Retina (tissue), 1 donor: ENCODE results near the gene PPM1J.
"Not testable (repeated sequence)": the region's sequence is repeated elsewhere in the genome, so short reads cannot be mapped to it uniquely, and the experiment has no call there.

Experiments
- DNase-seq: peaks from one replicate; pipeline ENCODE4 v3.0.0-alpha.2; 2016

The PPM1J gene

GRCh38 chr1:112715264-112716053 is at the start of gene PPM1J:
TSS of gene PPM1J (minus strand) at chr1:112715332. CDS start at chr1:112715301, 31 bp downstream.
- peak; percentile 85 for DNase-seq

DNA sequence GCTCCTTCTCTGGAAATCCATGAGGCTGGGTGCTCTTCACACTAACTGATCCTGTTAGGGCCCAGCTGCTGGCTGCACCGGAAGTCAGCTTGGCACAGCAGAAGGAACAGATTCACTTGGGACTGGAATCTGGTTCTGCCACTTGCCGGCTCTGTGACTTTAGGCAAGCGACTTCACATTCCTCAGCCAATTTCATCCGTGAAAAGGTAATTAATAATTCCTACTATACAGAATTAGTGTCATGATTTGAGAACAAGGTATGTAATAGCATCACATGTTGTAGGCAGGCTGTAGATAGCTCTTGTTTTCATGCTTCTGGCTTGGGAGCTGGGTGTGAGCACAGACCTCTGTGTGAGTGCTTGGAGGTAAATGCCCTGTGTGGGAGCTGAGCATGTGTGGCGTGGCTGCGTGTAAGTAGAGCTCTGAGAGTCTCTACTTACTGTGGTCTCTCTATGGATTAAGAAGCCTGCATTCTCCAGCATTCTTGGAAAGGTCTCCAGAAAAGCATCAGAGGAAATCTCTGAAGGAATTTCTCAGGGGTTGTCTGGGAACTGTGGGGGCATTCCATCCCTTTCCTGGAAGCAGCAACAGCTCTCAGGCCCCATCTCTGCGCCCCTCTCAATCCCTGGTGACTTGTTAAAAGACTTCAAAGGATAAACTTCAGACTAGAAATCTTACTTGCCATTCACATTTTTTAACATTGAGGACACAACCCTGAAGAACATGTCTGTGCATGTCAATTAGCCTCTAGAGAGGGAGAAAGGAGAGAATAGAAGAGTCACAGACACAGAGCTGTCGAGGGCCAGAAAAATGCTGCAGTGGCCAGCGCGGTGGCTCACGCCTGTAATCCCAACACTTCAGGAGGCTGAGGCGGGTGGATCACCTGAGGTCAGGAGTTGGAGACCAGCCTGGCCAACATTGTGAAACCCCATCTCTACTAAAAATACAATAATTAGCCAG is 47.7 kb upstream of the PPM1J start:
- DNase-seq = no peak

DNA sequence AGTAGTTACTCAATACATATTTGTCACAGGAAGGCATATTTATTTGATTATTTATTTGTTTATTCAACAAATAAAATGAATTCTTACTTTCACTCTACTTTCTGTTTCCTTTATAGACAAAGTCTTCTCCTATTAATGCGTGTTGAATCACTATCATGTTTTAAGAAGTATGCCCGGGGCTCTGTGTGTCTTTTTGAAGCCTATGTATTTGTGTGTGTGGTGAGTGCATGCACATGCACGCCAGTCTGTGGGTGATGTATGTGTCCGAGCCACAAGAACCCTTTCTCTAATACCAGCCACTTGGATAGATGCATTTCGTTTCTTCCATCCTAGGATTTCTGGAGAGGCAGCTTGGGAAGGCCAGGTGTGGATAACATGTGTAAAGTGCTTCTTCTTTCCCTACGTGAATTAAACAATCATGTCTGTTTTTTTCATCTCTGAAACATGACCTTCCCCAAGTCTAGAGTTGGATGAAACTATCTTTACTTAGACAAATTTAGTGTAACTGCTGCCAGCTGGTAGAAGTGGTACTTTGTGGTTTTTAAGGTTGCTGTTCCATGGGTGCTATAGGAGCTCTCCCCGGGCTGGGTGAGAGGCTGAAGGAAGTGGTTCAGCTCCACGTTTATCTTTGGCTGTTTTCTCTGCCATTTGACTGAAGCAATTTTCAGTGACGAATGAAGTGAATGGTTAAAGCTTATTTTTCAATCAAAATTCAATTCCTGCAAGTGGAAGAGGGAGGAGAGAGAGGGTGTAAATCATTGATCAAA is 46.8 kb upstream of the PPM1J start:
- DNase-seq = no peak

DNA sequence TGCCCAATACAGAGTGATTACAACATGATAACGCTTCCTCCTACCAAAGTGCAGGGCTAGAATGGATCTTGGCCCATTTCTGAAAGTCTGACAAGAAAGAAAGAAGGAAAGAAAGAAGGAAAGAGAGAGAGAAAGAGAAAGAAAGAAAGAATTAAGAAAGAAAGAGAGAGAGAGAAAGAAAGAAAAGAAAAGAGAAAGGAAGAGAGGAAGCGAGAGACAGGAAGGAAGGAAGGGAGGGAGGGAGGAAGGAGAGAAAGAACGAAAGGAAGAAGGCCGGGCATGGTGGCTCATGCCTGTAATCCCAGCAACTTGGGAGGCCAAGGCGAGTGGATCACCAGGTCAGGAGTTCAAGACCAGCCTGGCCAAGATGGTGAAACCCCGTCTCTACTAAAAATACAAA is 44.1 kb upstream of the PPM1J start:
- DNase-seq = no peak

DNA sequence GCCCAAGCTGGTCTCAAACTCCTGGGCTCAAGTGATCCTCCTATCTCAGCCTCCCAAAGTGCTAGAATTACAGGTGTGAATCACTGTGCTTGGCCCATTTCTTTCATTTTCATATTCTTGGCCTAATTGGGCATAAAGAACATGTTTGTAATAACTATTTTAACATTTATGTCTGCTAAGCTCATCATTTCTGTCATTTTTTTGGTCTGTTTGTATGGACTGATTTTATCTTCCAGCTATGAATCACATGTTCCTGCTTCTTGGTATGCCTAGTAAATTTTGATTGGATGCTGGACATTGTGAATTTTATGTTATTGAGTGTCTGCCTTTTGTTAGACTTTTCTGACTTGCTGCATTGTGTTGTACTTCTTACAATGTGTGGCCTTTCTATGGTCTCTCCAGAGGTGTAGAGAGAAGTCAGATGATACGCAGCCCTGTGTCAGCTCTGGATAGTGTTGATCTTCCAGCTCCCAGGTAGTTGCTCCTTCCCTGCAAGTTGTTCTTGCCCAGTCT is 39.0 kb upstream of the PPM1J start:
- DNase-seq = no peak

DNA sequence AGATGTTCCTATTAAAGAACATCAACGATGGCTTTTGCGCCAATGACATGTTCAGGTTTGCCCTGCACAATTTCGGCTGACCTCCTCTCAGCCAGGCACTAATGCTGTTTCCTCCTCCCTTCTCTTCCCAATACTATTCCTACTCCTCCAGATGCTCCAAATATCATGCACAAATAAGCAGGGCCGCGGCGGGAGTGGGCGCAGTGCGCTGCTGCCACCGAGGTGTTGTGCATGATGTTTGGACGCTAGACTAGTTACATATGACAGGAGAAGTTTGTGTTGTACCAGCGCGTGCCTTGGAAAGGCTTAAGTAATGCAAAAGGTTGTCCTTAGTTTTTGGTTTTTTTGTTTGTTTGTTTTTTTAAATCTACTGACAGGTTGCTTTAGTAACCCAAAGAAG is 33.3 kb upstream of the PPM1J start:
- DNase-seq = no peak

DNA sequence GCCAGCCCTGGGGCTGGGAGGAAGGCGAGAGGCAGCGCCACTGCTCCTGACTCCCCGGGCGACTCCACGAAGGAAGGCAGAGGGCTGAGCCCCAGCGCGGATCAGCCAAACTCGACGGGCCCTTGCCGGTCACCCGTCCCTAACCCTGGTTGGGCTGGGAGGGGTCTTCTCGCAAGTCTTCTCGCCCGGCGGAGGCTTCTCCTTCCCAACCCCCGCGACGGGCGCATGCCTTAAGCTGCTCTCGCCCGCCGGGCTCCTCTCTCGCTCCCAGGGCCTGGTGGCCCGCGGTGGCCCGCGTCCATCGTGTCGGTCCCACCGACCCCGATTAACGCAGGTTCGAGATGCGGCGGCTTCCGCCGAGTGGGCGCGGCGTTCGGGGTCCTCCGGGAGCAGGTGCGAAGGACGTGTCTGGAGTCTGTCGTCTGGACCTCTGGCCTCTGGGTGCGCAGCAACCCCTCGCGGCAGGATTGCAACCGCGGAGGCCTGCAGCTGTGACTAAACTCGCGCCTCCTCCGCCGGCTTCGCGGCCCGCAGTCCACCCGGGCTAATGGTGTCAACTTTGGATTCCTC is 29.0 kb upstream of the PPM1J start:
- peak; percentile 81 for DNase-seq

DNA sequence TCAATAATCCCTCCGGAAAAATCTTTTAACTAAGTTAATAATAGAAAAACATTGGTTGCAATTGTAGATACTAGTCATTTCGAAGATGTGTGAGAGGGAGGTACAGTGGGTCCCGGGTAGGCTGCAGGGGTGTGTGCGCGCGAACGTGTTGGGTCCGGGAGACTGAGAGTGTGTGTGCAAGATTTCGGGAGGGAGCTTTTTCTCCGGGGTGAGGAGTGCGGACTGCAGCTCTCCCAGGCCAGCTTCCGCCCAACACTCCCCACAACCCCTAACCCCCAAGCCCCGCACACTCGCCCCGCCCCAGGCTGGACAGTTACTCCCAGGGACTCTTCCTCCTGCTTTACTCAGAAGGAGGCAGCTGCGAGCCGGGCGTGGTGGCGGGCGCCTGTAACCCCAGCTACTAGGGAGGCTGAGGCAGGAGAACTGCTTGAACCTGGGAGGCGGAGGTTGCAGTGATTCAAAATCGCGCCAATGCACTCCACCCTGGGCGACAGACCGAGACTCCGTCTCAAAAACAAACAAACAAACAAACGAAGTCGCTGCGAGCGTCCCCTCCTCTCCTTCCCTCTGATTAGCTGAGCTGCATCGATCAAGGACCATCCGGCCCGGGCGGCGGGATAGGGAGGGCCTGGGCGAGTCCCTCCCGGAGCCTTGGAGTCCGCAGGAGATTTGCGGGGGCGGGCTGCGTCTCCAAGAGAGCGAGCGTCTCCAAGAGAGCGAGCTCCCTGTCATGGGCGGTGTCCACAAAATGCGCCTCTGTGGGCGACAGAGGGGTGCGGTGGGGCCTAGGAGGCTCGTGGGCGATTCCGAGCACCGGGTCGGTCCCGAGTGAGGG is 28.3 kb upstream of the PPM1J start:
- DNase-seq = no peak

DNA sequence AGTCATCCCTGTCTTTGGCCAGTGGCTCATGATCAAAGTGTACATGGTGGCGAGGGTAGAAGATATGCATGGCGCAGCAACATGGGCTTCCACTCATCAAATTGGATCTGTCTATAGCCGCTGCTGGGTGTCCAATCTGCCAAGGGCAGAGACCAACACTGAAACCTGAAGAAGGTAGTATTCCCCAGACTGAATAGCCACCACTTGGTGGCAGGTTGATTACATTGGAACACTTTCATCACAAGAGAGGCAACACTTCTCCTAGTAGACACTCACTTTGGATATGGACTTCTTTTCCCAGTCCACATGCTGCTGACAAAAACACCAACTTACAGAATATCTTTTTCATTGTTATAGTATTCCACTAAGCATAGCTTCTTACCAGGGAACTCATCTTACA is 22.4 kb upstream of the PPM1J start:
- no peak for DNase-seq

DNA sequence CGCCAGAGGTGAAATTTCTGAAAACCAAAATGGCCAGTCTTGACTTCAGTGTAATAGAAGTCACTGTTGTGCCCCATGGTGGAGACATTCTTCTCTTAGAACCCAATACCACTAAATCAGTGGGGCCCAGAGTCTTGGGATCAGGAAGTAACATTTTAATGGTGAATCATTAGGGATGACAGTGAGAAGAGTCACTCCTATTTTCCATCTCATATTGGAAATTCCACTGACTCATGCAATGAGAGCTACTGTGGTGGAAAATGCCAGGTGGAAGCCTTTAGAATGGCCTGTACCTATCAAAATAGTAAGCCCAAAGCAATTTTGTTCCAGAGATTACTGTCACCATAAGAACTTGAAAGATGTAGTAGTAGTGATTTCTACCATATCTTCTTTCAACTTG is 20.6 kb upstream of the PPM1J start:
- no peak for DNase-seq

GRCh38 chr1:112731451-112731850 is 16.3 kb upstream of the PPM1J start:
- DNase-seq = no peak

- no peak for DNase-seq
Measured at GRCh38 chr1:112729909-112730308, 14.8 kb upstream of the PPM1J start.

- not testable (repeated sequence) for DNase-seq
Measured at GRCh38 chr1:112729011-112729410, 13.9 kb upstream of the PPM1J start.

DNA sequence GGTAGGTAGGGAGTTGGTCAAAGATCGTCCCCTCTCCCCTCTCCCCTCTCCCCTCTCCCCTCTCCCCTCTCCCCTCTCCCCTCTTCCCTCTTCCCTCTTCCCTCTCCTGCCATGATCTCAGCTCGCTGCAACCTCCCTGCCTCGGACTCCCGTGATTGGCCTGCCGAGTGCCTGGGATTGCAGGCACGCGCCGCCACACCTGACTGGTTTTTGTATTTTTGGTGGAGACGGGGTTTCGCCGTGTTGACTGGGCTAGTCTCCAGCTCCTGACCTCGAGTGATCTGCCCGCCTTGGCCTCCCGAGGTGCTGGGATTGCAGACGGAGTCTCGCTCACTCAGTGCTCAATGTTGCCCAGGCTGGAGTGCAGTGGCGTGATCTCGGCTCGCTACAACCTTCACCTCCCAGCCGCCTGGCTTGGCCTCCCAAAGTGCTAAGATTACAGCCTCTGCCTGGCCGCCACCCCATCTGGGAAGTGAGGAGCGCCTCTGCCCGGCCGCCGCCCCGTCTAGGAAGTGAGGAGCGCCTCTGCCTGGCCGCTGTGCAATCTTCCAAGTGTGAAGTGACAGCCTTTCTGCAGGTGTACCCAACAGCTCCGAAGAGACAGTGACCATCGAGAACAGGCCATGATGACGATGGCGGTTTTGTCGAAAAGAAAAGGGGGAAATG is 13.3 kb upstream of the PPM1J start:
- DNase-seq = not testable (repeated sequence)

DNA sequence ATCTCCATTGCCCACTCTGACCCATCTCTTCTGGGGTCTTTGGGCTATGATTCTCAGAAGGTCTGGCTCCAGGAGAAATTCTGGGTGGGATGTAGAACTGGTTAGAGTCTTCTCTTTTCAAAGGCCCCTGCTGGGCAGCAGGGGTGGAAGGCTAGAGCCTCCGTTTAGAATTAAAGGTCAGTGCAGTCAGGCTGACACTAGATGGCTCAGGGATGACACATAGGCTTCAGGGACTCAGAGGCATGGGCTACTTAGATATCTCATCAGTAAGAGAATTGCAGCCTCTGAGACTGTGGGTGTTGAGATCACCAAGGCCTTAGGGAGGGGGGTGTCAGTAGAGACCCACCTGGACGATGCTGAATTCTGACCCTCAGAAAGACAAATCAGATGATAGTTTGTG is 12.6 kb upstream of the PPM1J start:
- DNase-seq = no peak

DNA sequence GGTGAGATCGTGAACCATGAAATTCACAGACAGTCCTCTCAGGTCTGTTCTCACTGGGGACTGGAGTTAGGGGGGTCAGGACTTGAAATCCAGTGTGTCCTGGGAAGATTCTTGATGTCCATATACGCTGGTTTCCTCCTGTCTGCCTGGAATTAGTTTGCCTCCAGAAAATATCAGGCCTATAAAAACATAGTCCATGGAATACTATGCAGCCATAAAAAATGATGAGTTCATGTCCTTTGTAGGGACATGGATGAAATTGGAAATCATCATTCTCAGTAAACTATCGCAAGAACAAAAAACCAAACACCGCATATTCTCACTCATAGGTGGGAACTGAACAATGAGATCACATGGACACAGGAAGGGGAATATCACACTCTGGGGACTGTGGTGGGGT is 9.1 kb upstream of the PPM1J start:
- DNase-seq = not testable (repeated sequence)

GRCh38 chr1:112723511-112723839 is 8.3 kb upstream of the PPM1J start:
- DNase-seq = no peak

DNA sequence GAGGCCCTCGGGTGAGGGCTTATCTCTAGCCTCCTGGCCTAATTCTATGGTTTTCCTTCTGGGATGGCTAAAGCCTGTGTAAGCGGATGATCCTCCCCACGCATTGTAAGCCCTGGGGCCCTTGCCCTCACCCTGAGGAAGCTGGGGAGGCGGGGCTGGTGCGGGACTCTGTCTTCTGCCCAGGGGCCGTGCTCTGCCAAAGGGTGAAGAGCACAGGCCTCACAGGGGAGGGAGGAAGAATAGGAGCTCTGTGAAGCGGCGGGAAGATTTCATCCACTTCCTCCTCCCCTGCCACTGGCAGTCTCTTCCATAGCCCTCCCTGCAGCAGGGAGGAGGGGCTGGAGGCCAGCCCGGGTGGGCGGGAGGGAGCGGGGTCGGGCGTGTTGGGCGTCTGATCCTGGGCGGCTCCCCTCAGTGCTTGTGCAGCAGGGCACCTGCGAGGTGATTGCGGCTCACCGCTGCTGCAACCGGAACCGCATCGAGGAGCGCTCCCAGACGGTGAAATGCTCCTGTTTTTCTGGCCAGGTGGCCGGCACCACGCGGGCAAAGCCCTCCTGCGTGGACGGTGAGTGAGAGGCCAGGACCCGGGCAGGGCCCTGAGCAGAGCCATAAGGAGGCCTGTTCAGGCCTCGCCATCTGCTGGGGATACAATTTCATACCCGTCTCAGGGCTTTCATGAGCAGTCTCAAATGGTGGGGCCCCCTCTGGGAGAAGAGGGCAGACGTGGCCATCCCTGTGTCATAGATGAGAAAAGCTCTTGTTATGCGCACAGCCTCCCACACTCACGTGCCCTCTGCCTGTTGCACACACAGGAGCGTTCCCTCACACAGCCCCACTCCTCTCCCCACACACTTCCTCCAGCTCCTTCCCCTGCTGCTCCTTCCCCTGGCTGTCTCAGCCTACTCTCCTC is 7.7 kb upstream of the PPM1J start:
- DNase-seq = peak; percentile 75

DNA sequence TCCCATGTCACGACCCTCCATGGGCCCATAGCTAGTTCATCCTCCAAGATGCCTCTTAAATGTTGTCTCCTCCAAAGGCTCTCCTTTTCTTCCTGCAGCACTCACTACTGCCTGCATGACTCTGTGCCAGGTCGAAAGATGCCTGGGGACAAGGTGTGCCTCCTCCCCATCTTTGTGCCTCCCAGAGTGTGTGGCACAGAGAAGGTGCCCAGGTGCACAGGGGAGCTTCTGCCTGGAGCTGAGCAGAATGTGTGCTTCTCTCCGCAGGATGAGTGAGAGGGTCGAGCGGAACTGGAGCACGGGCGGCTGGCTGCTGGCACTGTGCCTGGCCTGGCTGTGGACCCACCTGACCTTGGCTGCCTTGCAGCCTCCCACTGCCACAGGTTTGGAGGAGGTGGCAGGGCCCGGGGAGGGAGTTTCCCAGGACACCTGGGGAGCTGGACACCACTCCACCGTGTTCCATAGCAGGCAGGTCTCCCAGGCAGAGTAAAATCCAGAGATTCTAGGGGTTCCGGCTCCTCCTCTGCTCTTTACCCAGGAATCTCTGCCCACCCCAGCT is 6.9 kb upstream of the PPM1J start:
- no peak for DNase-seq

GRCh38 chr1:112721294-112721693 is 6.2 kb upstream of the PPM1J start:
- not testable (repeated sequence) for DNase-seq
